ENCODE data around the gene C1QL4. TPM values are rescaled to one million over a fixed set of nuclear protein-coding genes. Genes with fewer than 3 reads are reported as not detected.
"Not testable (repeated sequence)": the region's sequence is repeated elsewhere in the genome, so short reads cannot be mapped to it uniquely, and the experiment has no call there.

C1QL4 gene
- total RNA-seq, 1 donor from 2014 or later: not detected

GRCh38 chr12:49335118-49335954 is 1.7 kb downstream of the C1QL4 start:
- intact Hi-C loops (cut with micrococcal nuclease): no loop called here

DNA sequence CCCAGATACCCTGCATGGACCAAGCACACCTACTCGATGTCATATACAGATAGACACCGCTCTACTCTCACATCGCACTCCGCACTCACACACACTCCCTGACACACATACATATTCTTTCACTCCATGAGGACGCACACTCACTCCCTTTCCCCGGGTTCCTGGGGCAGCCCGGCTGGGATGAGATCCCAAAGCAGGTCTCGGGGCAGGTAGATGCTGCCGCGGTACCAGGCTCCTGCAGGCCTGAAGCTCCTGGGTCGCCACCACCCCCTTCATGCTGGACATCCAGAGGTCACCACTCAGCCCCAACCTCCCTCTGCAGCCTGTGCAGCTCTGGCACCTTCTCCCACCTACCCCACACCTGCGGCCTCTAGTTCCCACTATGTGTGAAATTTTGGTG is 2.3 kb downstream of the C1QL4 start:
- intact Hi-C loops (cut with micrococcal nuclease): no loop called here

DNA sequence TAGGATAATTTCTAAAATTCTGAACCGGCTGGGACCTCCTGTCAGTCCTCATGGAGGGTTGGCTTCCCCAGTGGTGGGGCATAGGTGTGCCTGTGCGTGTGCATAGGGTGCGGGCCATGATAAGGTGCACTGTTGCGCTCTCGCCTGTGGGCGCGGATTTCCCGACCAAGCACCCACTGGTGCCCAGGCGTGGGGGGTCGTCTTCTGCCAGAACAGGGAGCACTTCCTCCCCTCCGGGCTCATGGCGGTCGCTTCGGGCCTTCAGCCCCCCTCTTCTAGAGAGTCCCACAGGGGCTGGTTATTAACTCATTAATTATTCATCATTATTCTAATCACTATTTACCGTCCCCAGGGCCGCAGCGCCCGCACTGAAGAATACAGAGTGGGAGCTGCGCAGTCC is 2.8 kb downstream of the C1QL4 start:
- intact Hi-C loops (cut with micrococcal nuclease): no loop called here

GRCh38 chr12:49333778-49334177 is 3.2 kb downstream of the C1QL4 start:
- intact Hi-C loops (cut with micrococcal nuclease): not testable (repeated sequence)

GRCh38 chr12:49332891-49333371 is 4.1 kb downstream of the C1QL4 start:
- intact Hi-C loops (cut with micrococcal nuclease): no loop called here

GRCh38 chr12:49332441-49332861 is 4.5 kb downstream of the C1QL4 start:
- intact Hi-C loops (cut with micrococcal nuclease): no loop called here

- intact Hi-C loops (cut with micrococcal nuclease): no loop called here
These were observed 5.4 kb downstream of the C1QL4 start for GRCh38 chr12:49331380-49332222.

GRCh38 chr12:49330631-49331379 is 6.2 kb downstream of the C1QL4 start:
- intact Hi-C loops (cut with micrococcal nuclease): no loop called here

DNA sequence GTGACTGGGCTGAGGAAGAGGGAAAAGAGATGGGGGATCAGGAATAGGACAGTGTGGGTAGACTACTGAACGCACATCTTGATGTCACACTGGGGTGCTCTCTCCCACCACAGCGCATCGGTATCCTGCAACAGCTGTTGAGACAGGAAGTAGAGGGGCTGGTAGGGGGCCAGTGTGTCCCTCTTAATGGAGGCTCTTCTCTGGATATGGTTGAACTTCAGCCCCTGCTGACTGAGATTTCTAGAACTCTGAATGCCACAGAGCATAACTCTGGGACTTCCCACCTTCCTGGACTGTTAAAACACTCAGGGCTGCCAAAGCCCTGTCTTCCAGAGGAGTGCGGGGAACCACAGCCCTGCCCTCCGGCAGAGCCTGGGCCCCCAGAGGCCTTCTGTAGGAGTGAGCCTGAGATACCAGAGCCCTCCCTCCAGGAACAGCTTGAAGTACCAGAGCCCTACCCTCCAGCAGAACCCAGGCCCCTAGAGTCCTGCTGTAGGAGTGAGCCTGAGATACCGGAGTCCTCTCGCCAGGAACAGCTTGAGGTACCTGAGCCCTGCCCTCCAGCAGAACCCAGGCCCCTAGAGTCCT is 6.9 kb downstream of the C1QL4 start:
- intact Hi-C loops (cut with micrococcal nuclease): no loop called here

DNA sequence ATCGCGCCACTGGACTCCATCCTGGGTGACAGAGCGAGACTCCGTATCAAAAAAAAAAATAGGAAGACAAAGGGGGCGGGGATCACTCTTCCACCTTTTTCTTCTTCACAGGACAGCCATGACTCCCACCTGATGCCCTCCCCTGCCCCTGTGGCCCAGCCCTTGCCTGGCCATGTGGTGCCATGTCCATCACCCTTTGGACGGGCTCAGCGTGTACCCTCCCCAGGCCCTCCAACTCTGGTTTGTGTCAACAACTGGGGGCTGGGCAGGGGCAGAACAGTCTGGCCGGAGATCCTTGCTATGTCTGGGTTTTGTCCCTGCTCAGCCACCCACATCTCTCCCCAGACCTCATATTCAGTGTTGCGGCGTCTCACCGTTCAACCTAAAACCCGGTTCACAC is 8.2 kb downstream of the C1QL4 start:
- intact Hi-C loops (cut with micrococcal nuclease): no loop called here

DNA sequence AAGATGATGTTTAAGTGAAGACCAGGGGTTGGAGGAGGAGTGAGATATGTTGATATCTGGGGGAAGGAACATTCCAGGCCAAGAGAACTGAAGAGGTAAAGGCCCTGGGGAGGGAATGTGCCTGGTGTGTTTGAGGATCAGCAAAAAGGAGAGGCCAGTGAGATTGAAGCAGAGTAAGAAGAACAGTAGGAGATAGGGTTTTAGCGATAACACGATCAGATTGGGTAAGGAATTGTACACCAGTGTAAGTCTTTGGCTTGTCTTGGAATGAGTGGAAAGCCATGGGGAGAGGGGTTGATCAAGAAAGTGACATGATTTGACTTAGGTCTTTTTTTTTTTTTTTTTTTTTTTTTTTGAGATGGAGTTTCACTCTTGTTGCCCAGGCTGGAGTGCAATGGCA is 9.1 kb downstream of the C1QL4 start:
- intact Hi-C loops (cut with micrococcal nuclease): no loop called here

- intact Hi-C loops (cut with micrococcal nuclease): no loop called here
These were observed 9.6 kb downstream of the C1QL4 start for GRCh38 chr12:49327368-49327767.

GRCh38 chr12:49325606-49326005 is 11.4 kb downstream of the C1QL4 start:
- intact Hi-C loops (cut with micrococcal nuclease): no loop called here

DNA sequence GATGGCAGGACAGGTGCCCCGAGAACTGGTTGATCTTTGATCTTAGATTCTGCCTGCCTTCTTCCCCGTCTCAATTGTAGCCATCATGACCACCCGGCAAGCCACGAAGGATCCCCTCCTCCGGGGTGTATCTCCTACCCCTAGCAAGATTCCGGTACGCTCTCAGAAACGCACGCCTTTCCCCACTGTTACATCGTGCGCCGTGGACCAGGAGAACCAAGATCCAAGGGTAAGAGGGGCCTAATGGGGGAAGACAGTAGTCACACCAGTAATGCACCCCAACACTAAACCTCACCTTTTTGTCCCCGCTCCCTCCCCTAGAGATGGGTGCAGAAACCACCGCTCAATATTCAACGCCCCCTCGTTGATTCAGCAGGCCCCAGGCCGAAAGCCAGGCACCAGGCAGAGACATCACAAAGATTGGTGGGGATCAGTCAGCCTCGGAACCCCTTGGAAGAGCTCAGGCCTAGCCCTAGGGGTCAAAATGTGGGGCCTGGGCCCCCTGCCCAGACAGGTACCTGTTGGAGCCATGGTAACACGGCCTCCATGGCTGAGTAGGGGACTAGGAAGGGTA is 13.4 kb downstream of the C1QL4 start:
- intact Hi-C loops (cut with micrococcal nuclease): loop anchor here (1.0 to 2.0 kb wide), 9 partner anchors 19 to 701 kb away; partner anchors contain the start of genes RACGAP1, SPATS2, TMBIM6 and TUBA1C

DNA sequence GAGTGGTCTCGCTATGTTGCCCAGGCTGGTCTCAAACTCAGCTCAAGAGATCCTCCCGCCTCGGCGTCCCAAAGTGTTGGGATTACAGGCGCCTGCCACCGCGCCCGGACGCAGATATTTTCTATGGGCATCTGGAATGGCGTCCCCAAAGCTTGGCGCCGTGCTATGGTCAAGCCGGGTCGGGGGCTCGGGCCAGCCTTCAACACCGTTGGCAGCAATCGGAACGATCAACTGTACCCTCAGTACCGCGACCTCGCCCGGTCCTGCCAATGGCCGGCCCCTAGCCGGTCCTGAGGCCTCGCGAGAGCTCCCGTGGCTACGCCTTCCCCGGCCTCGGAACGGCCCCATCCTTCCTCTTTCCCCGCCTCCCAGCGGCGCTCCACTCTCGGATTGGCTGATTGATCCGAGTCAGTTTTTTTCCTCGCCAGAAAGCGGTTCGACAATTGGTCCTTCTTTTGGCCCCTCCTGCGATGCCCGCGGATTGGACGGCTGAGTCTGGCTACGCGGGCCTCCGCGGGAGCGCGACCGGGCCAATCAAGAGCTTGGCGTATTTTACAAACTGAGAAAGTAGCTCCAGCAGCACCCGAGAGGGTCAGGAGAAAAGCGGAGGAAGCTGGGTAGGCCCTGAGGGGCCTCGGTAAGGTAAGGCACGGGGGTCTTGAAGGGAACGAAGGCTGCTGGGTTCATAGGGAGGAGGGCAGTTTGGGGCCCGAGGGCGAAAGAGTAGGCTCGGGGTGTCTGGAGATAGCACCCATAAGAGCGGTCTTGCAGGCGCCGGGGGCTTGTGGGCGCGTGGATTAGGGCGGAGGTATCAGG is 14.1 kb downstream of the C1QL4 start, which contains the start of gene TROAP:
TROAP (plus strand) TSS at position 548 of the 816 bp plus-strand sequence. CDS start 354 bp downstream, outside the sequence.
- intact Hi-C loops (cut with micrococcal nuclease): loop anchor here (1.0 to 2.0 kb wide), 11 partner anchors 14 to 702 kb away; partner anchors contain the start of genes C1QL4, RACGAP1, SPATS2 and TMBIM6

- intact Hi-C loops (cut with micrococcal nuclease): loop anchor here (1.0 to 2.0 kb wide), 5 partner anchors 15 to 702 kb away; partner anchors contain the start of genes C1QL4, RACGAP1, SPATS2 and TUBA1A
These were observed 14.7 kb downstream of the C1QL4 start for GRCh38 chr12:49322367-49322707.

DNA sequence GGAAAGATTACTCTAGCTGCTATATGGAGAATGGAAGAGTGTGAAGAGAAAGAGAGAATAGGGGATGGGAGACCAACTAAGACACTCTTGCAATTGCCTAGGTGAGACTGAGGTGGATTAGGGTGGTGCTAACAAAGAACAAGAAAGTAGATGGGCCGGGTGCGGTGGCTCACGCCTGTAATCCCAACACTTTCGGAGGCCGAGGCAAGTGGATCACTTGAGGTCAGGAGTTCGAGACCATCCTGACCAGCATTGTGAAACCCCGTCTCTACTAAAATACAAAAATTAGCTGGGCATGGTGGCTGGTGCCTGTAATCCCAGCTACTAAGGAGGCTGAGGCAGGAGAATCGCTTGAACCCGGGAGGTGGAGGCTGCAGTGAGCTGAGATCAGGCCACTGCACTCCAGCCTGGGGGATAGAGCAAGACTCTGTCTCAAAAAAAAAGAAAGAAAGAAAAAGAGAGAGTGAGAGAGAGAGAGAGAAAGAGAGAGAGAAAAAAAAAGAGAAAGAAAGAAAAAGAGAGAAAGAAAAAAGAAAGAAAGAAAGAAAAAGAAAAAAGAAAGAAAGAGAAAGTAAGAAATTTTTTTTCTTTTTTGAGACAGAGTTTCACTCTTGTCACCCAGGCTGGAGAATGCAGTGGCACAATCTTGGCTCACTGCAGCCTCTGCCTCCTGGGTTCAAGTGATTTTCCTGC is 16.4 kb downstream of the C1QL4 start:
- intact Hi-C loops (cut with micrococcal nuclease): not testable (repeated sequence)

DNA sequence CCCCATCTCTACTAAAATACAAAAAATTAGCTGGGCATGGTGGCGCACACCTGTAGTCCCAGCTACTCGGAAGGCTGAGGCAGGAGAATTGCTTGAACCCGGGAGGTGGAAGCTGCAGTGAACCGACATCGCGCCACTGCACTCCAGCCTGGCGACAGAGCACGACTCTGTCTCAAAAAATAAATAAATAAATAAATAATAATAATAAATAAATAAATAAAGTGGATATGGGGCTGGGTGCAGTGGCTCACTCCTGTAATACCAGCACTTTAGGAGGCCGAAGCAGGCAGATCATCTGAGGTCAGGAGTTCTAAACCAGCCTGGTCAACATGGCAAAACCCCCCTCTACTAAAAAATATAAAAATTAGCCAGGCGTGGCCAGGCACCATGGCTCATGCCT is 19.9 kb downstream of the C1QL4 start:
- intact Hi-C loops (cut with micrococcal nuclease): not testable (repeated sequence)

DNA sequence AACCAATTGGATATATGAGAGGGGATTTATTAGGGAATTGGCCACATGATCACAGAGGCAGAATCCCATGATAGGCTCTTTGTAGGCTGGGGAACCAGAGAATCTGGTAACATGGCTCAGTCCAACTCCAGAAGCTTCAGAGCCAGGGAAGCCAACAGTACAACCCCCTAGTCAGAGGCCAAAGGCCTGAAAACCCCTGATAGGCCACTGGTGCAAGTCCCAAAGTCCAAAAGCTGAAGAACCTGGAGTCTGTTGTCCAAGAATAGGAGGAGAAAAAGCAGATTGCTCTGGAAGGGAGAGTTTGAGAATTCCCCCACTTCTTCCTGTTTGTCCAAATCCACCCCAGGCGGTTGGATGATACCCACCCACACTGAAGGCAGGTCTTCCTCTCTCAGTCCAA is 22.2 kb downstream of the C1QL4 start:
- intact Hi-C loops (cut with micrococcal nuclease): no loop called here

Data from T-helper 1 cell treated with Interleukin-12 subunit alpha and Interleukin-12 subunit beta and Interleukin-4 antibody, amounts not matched to agents 30 ng/mL and 1 ng/mL, for 36 hours (primary cell).